Vagina (tissue), 2 donors: ENCODE data around the gene THADA. TPM values are rescaled to one million over a fixed set of nuclear protein-coding genes. Genes with fewer than 3 reads are reported as not detected.

Source experiments
- DNase-seq, 2 donors: peaks; one replicate each; pipeline ENCODE4 v3.0.0-alpha.2; 2017; ENCODE audit errors: extremely low spot score in 2 of 2
- H3K27ac ChIP-seq: fragments of 200-600 bp; sonication (generic); one replicate; pipeline ENCODE4 v1.5.1; 2019
- H3K27me3 ChIP-seq: fragments of 200-600 bp; sonication (generic); one replicate; pipeline ENCODE4 v1.5.1; 2019
- H3K36me3 ChIP-seq, 2 donors: fragments of 200-600 bp; sonication (generic); one replicate each; pipeline ENCODE4 v1.5.1; 2017 to 2019
- H3K4me1 ChIP-seq: fragments of 200-600 bp; sonication (generic); one replicate; pipeline ENCODE4 v1.5.1; 2019
- H3K4me3 ChIP-seq, 2 donors: fragments of 200-600 bp; sonication (generic); 1 replicate in 1 of 2; 2 replicates in 1 of 2; pipeline ENCODE4 v1.5.1; 2016 to 2019
- H3K9me3 ChIP-seq: fragments of 200-600 bp; sonication (generic); one replicate; pipeline ENCODE4 v1.5.1; 2019
- CTCF ChIP-seq, 3 experiments: fragments of 450-650 bp in 2 of 3; fragments of 200-600 bp in 1 of 3; sonication (generic) in 1 of 3; IDR thresholded peaks; one replicate each; pipeline ENCODE4 v1.5.1; 2017 to 2019; ENCODE audit warnings: antibody characterized with exemption in 3 of 3, mild to moderate bottlenecking in 2 of 3, moderate library complexity in 2 of 3
- POLR2A ChIP-seq, 2 donors: fragments of 450-650 bp; IDR thresholded peaks; one replicate each; pipeline ENCODE4 v1.6.1; 2017; ENCODE audit warnings: antibody characterized with exemption in 2 of 2, mild to moderate bottlenecking in 2 of 2, moderate library complexity in 2 of 2
- POLR2AphosphoS5 ChIP-seq, 2 donors: sonication (generic); formaldehyde crosslinking; IDR thresholded peaks; one replicate each; pipeline ENCODE4 v1.9.0; 2017; ENCODE audit warnings: antibody characterized with exemption in 2 of 2, mild to moderate bottlenecking in 2 of 2, low read depth in 1 of 2; ENCODE audit not compliant: insufficient read depth in 1 of 2
- intact Hi-C: fragments of 100-400 bp; cut with DNase I; formaldehyde crosslinking; loops from one replicate; pipeline ENCODE4 v1.15.1; 2023
- total RNA-seq: library from RNA; depleted of rRNA; stranded (reverse); fragments of >200 nt; gene quantifications from one replicate; pipeline ENCODE4 v1.2.3, GENCODE V29; 2016

Gene THADA
- total RNA-seq, 1 donor from 2014 or later: 32.2 TPM

- no peaks in the 10 kb centered on the region for H3K9me3 ChIP-seq
- TF ChIP-seq POLR2AphosphoS5 (IDR thresholded peaks at IDR 0.05; ENCODE audit: insufficient read depth in 1 of 2, low read depth in 1 of 2): no peak
- no peak for TF ChIP-seq CTCF (IDR thresholded peaks at IDR 0.05)
- TF ChIP-seq POLR2A (IDR thresholded peaks at IDR 0.05): no peak
- H3K4me1 ChIP-seq: peaks cover 5% of the 10 kb centered on the region
- H3K4me3 ChIP-seq: no peak overlapping the region
- no peak overlapping the region for H3K27ac ChIP-seq
- no peak for DNase-seq
- no peaks in the 10 kb centered on the region for H3K36me3 ChIP-seq
- intact Hi-C loops: no loop called here
- H3K27me3 ChIP-seq: no peaks in the 10 kb centered on the region
Measured at GRCh38 chr2:43199492-43200488, 396.0 kb downstream of the THADA start.

DNA sequence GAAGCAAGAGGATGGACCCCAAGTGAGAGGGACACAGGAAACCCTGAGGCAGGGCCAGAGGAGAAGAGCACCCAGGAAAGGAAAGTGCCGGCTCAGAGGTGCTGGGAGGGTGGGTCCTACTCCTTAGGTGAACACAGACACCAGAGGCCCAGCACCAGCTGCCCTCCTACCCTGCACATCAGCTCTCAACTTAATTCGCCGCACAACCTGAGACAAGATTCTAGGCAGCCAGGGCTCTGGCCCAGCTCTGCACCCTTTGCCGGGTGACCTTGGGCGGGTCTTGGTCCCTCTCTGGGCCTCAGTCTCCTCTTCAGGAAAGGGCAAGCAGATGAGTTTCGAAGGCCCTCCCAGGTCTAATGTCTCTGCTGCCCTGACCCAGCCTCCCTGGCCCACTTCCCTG lies 397.6 kb downstream of the THADA start:
- Histone ChIP-seq H3K27me3 (no peaks in the 10 kb centered on the region), H3K9me3 (no peaks in the 10 kb centered on the region), H3K4me1 (peaks cover 5% of the 10 kb centered on the region), H3K27ac (no peak overlapping the region), H3K36me3 (no peaks in the 10 kb centered on the region), H3K4me3 (no peak overlapping the region)
- intact Hi-C loops: no loop called here
- no peak for TF ChIP-seq POLR2AphosphoS5 (IDR thresholded peaks at IDR 0.05; ENCODE audit: insufficient read depth in 1 of 2, low read depth in 1 of 2)
- no peak for TF ChIP-seq POLR2A (IDR thresholded peaks at IDR 0.05)
- TF ChIP-seq CTCF (IDR thresholded peaks at IDR 0.05): no peak
- DNase-seq: no peak

GRCh38 chr2:43197588-43197896 lies 398.3 kb downstream of the THADA start:
- intact Hi-C loops: no loop called here
- no peaks in the 10 kb centered on the region for H3K36me3 ChIP-seq
- H3K4me3 ChIP-seq: no peak overlapping the region
- TF ChIP-seq POLR2A (IDR thresholded peaks at IDR 0.05) (no peak), POLR2AphosphoS5 (IDR thresholded peaks at IDR 0.05; ENCODE audit: insufficient read depth in 1 of 2, low read depth in 1 of 2) (no peak), CTCF (IDR thresholded peaks at IDR 0.05) (no peak)
- H3K27me3 ChIP-seq: no peaks in the 10 kb centered on the region
- no peak for DNase-seq
- H3K27ac ChIP-seq: no peak overlapping the region
- H3K9me3 ChIP-seq: no peaks in the 10 kb centered on the region
- H3K4me1 ChIP-seq: peaks cover 5% of the 10 kb centered on the region

DNA sequence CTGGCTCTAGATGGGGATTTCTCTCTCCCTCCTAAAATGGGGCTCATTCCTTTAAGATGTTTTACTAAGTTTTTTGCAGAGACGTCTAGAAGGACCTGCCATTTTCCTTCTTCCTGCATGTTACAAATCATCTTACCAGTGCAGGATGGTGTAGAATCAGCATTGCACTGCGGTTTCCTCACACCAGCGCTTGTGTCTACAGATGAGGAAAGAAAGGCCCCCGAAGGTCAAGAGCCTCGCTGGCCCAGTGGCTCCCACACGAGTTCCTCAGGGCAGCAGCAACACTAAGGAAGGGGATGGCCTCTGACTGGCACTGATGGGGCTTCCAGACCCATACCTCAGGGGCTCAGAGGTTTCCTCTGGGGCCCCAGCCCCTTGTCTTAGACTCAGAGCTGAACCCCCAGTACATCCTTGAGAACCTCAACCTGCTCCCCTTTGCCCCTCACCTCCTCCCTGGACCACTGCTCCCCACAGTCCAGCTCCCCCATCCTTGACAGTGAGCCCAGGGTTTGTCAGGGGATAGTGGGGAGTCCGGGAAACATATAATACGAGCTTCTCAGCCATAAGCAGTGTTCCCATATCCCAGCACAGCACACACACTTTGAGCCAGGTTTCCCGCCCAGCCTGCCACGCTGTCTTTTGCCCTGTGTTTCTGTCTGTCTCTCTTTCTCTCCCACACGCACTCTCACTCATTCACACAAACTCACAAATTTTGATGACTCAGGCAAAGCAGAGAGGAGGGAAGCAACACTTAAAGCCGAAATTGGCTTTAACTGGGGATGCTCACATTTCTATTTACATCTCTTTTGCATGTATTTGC lies 398.9 kb downstream of the THADA start:
- H3K4me1 ChIP-seq: peaks cover 5% of the 10 kb centered on the region
- H3K36me3 ChIP-seq: no peaks in the 10 kb centered on the region
- intact Hi-C loops: no loop called here
- no peak for DNase-seq
- H3K4me3 ChIP-seq: no peak overlapping the region
- no peak overlapping the region for H3K27ac ChIP-seq
- no peaks in the 10 kb centered on the region for H3K27me3 ChIP-seq
- TF ChIP-seq POLR2A (IDR thresholded peaks at IDR 0.05) (no peak), POLR2AphosphoS5 (IDR thresholded peaks at IDR 0.05; ENCODE audit: insufficient read depth in 1 of 2, low read depth in 1 of 2) (no peak), CTCF (IDR thresholded peaks at IDR 0.05) (no peak)
- no peaks in the 10 kb centered on the region for H3K9me3 ChIP-seq
